HG03097 (cell line): ENCODE results near the gene ABCD1.
"Not testable (repeated sequence)": the region's sequence is repeated elsewhere in the genome, so short reads cannot be mapped to it uniquely, and the experiment has no call there.

Experiments
- ATAC-seq: cut with Tn5 transposase; IDR thresholded peaks from one replicate; pipeline ENCODE4 v1.9.1; 2021; ENCODE audit not compliant: unreplicated experiment, low FRiP score

ABCD1 gene

GRCh38 chrX:153746991-153747390 is 22.3 kb downstream of the ABCD1 start:
- not testable (repeated sequence) for ATAC-seq

GRCh38 chrX:153749017-153749416 is 24.4 kb downstream of the ABCD1 start:
- ATAC-seq, result not testable (repeated sequence)

- no peak for ATAC-seq
These were observed 25.6 kb downstream of the ABCD1 start for GRCh38 chrX:153750127-153750774.

- no peak for ATAC-seq
These were observed 30.5 kb downstream of the ABCD1 start for GRCh38 chrX:153755136-153755535.

GRCh38 chrX:153761863-153762262 is 37.2 kb downstream of the ABCD1 start:
- ATAC-seq, result no peak

GRCh38 chrX:153762626-153763173 is 38.0 kb downstream of the ABCD1 start:
- ATAC-seq, result no peak

- no peak for ATAC-seq
These were observed 38.8 kb downstream of the ABCD1 start for GRCh38 chrX:153763298-153763932.

GRCh38 chrX:153763989-153764755 is 39.5 kb downstream of the ABCD1 start, which contains the start of gene PLXNB3:
Gene PLXNB3 (plus strand): TSS chrX:153764249. CDS start chrX:153765536, 1,287 bp downstream.
- peak; percentile 79 for ATAC-seq

GRCh38 chrX:153764786-153765137 is 40.1 kb downstream of the ABCD1 start:
- ATAC-seq, result no peak

- ATAC-seq, result no peak
These were observed 40.8 kb downstream of the ABCD1 start for GRCh38 chrX:153765138-153766079.

- no peak for ATAC-seq
These were observed 41.6 kb downstream of the ABCD1 start for GRCh38 chrX:153766098-153766817.

GRCh38 chrX:153766871-153767673 is 42.4 kb downstream of the ABCD1 start:
- ATAC-seq, result no peak

- no peak for ATAC-seq
These were observed 43.0 kb downstream of the ABCD1 start for GRCh38 chrX:153767674-153768055.

- ATAC-seq, result no peak
These were observed 43.9 kb downstream of the ABCD1 start for GRCh38 chrX:153768311-153769157.

GRCh38 chrX:153769158-153769864 is 44.7 kb downstream of the ABCD1 start:
- no peak for ATAC-seq

- ATAC-seq, result no peak
These were observed 45.4 kb downstream of the ABCD1 start for GRCh38 chrX:153769865-153770600.
